Measurements from ENCODE around the gene SLC1A4. TPM values are rescaled to one million over a fixed set of nuclear protein-coding genes. Genes with fewer than 3 reads are reported as not detected.

The SLC1A4 gene
- total RNA-seq, 1 experiment from 2014 or later, result 12.9 TPM

- DNase-seq (ENCODE audit: low read depth, low spot score) (no peak), ATAC-seq (no peak)
- no peaks in the 10 kb centered on the region for H3K9me3 ChIP-seq (ENCODE audit: control insufficient read depth, insufficient read depth, low read depth, low read length)
- no peaks in the 10 kb centered on the region; the same call in 1 of the 2 replicates for H3K27me3 ChIP-seq (ENCODE audit: control insufficient read depth, insufficient read depth, low read length)
- ChIA-PET CTCF (no interaction called here), POLR2A (no interaction called here)
- H3K36me3 ChIP-seq (ENCODE audit: control insufficient read depth, insufficient read depth, low read length), result no peaks in the 10 kb centered on the region
- BruUV-seq (replicated peaks), result no TSS peak
- TF ChIP-seq SIN3A (IDR thresholded peaks at IDR 0.05; ENCODE audit: borderline replicate concordance, insufficient read depth, low read depth, low read length), result no peak
- TF ChIP-seq REST (IDR thresholded peaks at IDR 0.05; ENCODE audit: insufficient read depth in 1 of 2, low read depth in 2 of 2, low read length in 1 of 2), result no peak
- TF ChIP-seq POLR2AphosphoS5 (IDR thresholded peaks at IDR 0.05; ENCODE audit: low read depth, low read length), result no peak
- no peak for TF ChIP-seq TCF7L2 (IDR thresholded peaks at IDR 0.05; ENCODE audit: low read depth, low read length)
- no peak for TF ChIP-seq CTCF (IDR thresholded peaks at IDR 0.05)
- H3K27ac ChIP-seq (ENCODE audit: low read length), result no peak overlapping the region
- no peak overlapping the region for H3K4me3 ChIP-seq (ENCODE audit: low read depth in 2 of 2, low read length in 2 of 2)
- intact Hi-C loops (cut with micrococcal nuclease; ENCODE audit: unreplicated experiment), result no loop called here
- H3K4me1 ChIP-seq (ENCODE audit: control insufficient read depth, insufficient read depth, low read length), result no peaks in the 10 kb centered on the region
- in situ Hi-C loops (cut with HindIII; ENCODE audit: low pct_unique_long_range_greater_than_20kb, low sequenced_read_pairs), result no loop called here
Observed at GRCh38 chr2:64951306-64951953, 37.8 kb upstream of the SLC1A4 start.

DNA sequence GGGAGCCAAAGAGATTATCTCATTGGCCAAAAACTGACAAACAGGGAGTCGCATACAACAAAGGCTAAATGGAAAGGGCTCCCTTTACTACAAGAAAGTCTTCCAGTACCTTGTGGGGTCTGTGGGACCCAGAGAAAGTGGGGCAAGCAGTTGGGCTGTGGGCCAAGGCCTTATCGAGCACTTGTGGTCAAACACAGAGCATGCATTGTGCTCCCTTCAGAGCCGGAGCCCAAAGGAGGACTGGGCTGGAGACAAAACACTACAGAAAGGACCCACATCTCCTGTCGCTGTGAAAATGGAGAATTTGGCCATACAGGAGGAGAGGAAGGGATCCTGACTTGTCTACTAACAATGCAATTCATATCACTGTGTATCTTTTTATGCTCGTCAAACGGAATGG lies 37.1 kb upstream of the SLC1A4 start:
- POLR2A ChIA-PET, result no interaction called here
- in situ Hi-C loops (cut with HindIII; ENCODE audit: low pct_unique_long_range_greater_than_20kb, low sequenced_read_pairs) (no loop called here), intact Hi-C loops (cut with micrococcal nuclease; ENCODE audit: unreplicated experiment) (no loop called here)
- CTCF ChIA-PET, result no interaction called here
- Histone ChIP-seq H3K9me3 (ENCODE audit: control insufficient read depth, insufficient read depth, low read depth, low read length) (no peaks in the 10 kb centered on the region), H3K4me1 (ENCODE audit: control insufficient read depth, insufficient read depth, low read length) (no peaks in the 10 kb centered on the region), H3K4me3 (ENCODE audit: low read depth in 2 of 2, low read length in 2 of 2) (no peak overlapping the region), H3K27ac (ENCODE audit: low read length) (no peak overlapping the region), H3K36me3 (ENCODE audit: control insufficient read depth, insufficient read depth, low read length) (no peaks in the 10 kb centered on the region), H3K27me3 (ENCODE audit: control insufficient read depth, insufficient read depth, low read length) (no peaks in the 10 kb centered on the region; the same call in 1 of the 2 replicates)
- no peak for ATAC-seq
- TF ChIP-seq TCF7L2 (IDR thresholded peaks at IDR 0.05; ENCODE audit: low read depth, low read length), result no peak
- TF ChIP-seq CTCF (IDR thresholded peaks at IDR 0.05), result no peak
- TF ChIP-seq REST (IDR thresholded peaks at IDR 0.05; ENCODE audit: insufficient read depth in 1 of 2, low read depth in 2 of 2, low read length in 1 of 2), result no peak
- TF ChIP-seq SIN3A (IDR thresholded peaks at IDR 0.05; ENCODE audit: borderline replicate concordance, insufficient read depth, low read depth, low read length), result no peak
- TF ChIP-seq POLR2AphosphoS5 (IDR thresholded peaks at IDR 0.05; ENCODE audit: low read depth, low read length), result no peak
- DNase-seq (ENCODE audit: low read depth, low spot score), result no peak
- BruUV-seq (replicated peaks), result no TSS peak

Measured in Panc1 (cell line).